ENCODE data around the gene PRDX5.
A peak's percentile ranks its signal among the peaks of the same experiment; 100 is the strongest.

Gene PRDX5

GRCh38 chr11:64317325-64317960, 478 bp upstream of the PRDX5 start, which contains the start of gene TRMT112:
TSS of gene TRMT112 (minus strand) at chr11:64317559. CDS start at chr11:64317526, 33 bp downstream.
- Histone ChIP-seq H3K27ac (peak within 1 kb of the TSS; percentile 95 to 97), H3K36me3 (peaks cover 8 to 55% (median 20%) of the 10 kb centered on the region in 3 donors), H3K4me1 (peaks cover 0 to 27% (median 22%) of the 10 kb centered on the region in 4 donors), H3K4me3 (peak within 1 kb of the TSS; percentile 85 to 93), H3K27me3 (no peaks in the 10 kb centered on the region), H3K9me3 (no peaks in the 10 kb centered on the region)
- intact Hi-C loops (cut with DNase I; ENCODE audit: low total_unique reads): no loop called here
- TF ChIP-seq, protein P1, sequence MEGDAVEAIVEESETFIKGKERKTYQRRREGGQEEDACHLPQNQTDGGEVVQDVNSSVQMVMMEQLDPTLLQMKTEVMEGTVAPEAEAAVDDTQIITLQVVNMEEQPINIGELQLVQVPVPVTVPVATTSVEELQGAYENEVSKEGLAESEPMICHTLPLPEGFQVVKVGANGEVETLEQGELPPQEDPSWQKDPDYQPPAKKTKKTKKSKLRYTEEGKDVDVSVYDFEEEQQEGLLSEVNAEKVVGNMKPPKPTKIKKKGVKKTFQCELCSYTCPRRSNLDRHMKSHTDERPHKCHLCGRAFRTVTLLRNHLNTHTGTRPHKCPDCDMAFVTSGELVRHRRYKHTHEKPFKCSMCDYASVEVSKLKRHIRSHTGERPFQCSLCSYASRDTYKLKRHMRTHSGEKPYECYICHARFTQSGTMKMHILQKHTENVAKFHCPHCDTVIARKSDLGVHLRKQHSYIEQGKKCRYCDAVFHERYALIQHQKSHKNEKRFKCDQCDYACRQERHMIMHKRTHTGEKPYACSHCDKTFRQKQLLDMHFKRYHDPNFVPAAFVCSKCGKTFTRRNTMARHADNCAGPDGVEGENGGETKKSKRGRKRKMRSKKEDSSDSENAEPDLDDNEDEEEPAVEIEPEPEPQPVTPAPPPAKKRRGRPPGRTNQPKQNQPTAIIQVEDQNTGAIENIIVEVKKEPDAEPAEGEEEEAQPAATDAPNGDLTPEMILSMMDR (IDR thresholded peaks at IDR 0.05): no peak
- DNase-seq: peak; percentile 99

DNA sequence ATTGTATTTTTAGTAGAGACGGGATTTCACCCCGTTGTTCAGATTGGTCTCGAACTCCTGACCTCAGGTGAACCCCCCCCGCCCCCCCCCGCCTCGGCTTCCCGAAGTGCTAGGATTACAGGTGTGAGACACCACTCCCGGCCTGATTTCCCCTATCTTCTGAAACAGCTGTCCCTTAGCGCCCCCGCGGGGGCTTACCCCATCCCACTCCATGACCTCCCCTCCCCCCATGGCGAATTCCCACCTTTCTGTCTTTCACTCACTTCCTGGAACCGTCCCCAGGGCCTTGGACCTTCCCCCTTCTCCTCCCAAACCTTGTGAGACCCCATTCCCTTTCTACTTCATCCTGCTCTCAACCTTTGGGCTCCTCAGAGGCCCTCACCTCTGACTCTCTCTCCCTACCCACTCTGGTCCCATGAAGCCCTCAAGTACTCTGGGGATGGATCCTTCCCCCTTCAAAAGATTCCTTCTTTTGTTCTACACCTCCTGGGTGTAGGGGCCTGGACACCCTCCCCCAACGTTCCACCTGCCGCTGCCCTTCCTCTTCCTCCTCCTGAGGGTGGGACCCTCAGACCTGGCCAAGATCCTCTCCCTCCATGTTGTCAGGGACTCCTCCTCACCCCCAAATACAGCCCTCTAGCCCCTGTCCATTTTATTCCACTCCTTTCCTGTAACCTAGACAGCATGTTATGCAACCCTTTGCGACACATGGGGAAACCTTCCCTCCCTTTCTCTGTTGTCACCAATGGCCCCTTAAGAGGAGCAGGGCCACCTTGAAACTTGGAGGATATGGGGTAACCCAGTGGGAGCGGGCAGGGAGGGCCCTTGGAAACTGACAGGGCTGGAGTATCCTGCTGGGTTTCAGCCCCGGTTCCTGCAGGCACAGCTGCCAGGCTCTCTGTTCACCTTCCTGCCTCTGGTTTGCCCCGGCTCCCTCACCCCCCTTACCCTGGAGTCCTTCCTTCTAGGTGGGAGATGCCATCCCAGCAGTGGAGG, 1.1 kb downstream of the PRDX5 start:
- Histone ChIP-seq H3K4me1 (peaks cover 0 to 33% (median 22%) of the 10 kb centered on the region in 4 donors), H3K4me3 (peak overlapping the region; percentile 85 to 93), H3K27me3 (no peaks in the 10 kb centered on the region), H3K36me3 (peaks cover 8 to 53% (median 20%) of the 10 kb centered on the region in 3 donors), H3K9me3 (no peaks in the 10 kb centered on the region), H3K27ac (peak overlapping the region; percentile 95 to 97)
- TF ChIP-seq, protein P1 (IDR thresholded peaks at IDR 0.05): no peak
- DNase-seq: no peak
- intact Hi-C loops (cut with DNase I; ENCODE audit: low total_unique reads): loop anchor here (2.0 kb wide), 1 partner anchor 36 kb away; no protein-coding TSS in a partner anchor

- TF ChIP-seq, protein P1 (IDR thresholded peaks at IDR 0.05): no peak
- no peaks in the 10 kb centered on the region for H3K9me3 ChIP-seq
- H3K36me3 ChIP-seq: peaks cover 2 to 38% (median 8%) of the 10 kb centered on the region in 3 donors
- no peaks in the 10 kb centered on the region for H3K27me3 ChIP-seq
- H3K4me3 ChIP-seq: no peak overlapping the region
- no peak for DNase-seq
- peaks cover 0 to 33% (median 22%) of the 10 kb centered on the region in 4 donors for H3K4me1 ChIP-seq
- intact Hi-C loops (cut with DNase I; ENCODE audit: low total_unique reads): no loop called here
- H3K27ac ChIP-seq: no peak overlapping the region
These were observed 2.6 kb downstream of the PRDX5 start for GRCh38 chr11:64320556-64320955.

GRCh38 chr11:64321026-64321425, 3.1 kb downstream of the PRDX5 start:
- Histone ChIP-seq H3K4me3 (no peak overlapping the region), H3K27ac (no peak overlapping the region), H3K27me3 (no peaks in the 10 kb centered on the region), H3K9me3 (no peaks in the 10 kb centered on the region), H3K4me1 (peaks cover 0 to 31% (median 22%) of the 10 kb centered on the region in 4 donors), H3K36me3 (peaks cover 0 to 34% (median 3%) of the 10 kb centered on the region in 3 donors)
- no peak for DNase-seq
- intact Hi-C loops (cut with DNase I; ENCODE audit: low total_unique reads): no loop called here
- TF ChIP-seq, protein P1 (IDR thresholded peaks at IDR 0.05): no peak

GRCh38 chr11:64321533-64321932, 3.6 kb downstream of the PRDX5 start:
- Histone ChIP-seq H3K27ac (no peak overlapping the region), H3K9me3 (no peaks in the 10 kb centered on the region), H3K36me3 (peaks cover 0 to 29% (median 0%) of the 10 kb centered on the region in 3 donors), H3K4me3 (no peak overlapping the region), H3K4me1 (peaks cover 0 to 26% (median 17%) of the 10 kb centered on the region in 4 donors), H3K27me3 (no peaks in the 10 kb centered on the region)
- TF ChIP-seq, protein P1 (IDR thresholded peaks at IDR 0.05): no peak
- intact Hi-C loops (cut with DNase I; ENCODE audit: low total_unique reads): no loop called here
- DNase-seq: no peak

All from tibial artery (tissue), 4 donors.